H9 (cell line): ENCODE data around the gene ERP44. TPM values are rescaled to one million over a fixed set of nuclear protein-coding genes. Genes with fewer than 3 reads are reported as not detected.

Experiments
- DNase-seq: peaks from one replicate; pipeline ENCODE4 v3.0.0-alpha.2; 2017
- H2AFZ ChIP-seq: one replicate; pipeline ENCODE4 v1.6.1; 2013; ENCODE audit warnings: mild to moderate bottlenecking, low read length, control low read depth, moderate library complexity
- H2AK5ac ChIP-seq: 2 replicates; pipeline ENCODE4 v1.6.1; 2013; ENCODE audit warnings: low read length, control low read depth, mixed read lengths; ENCODE audit not compliant: insufficient read length
- H2BK120ac ChIP-seq: one replicate; pipeline ENCODE4 v1.6.1; 2013; ENCODE audit warnings: low read depth, mild to moderate bottlenecking, low read length, control low read depth, inconsistent platforms; ENCODE audit not compliant: poor library complexity, severe bottlenecking
- H2BK12ac ChIP-seq: 2 replicates; pipeline ENCODE4 v1.6.1; 2013; ENCODE audit warnings: low read length, control low read depth, mixed read lengths, low read depth; ENCODE audit not compliant: insufficient read length
- H2BK15ac ChIP-seq: 2 replicates; pipeline ENCODE4 v1.6.1; 2013; ENCODE audit warnings: low read depth, low read length, control low read depth
- H2BK20ac ChIP-seq: one replicate; pipeline ENCODE4 v1.6.1; 2013; ENCODE audit warnings: low read depth, mild to moderate bottlenecking, low read length, control low read depth, inconsistent platforms; ENCODE audit not compliant: poor library complexity, severe bottlenecking
- H2BK5ac ChIP-seq: 2 replicates; pipeline ENCODE4 v1.6.1; 2013; ENCODE audit warnings: low read length, control low read depth, mixed read lengths; ENCODE audit not compliant: insufficient read length
- H3K14ac ChIP-seq: 2 replicates; pipeline ENCODE4 v1.6.1; 2013; ENCODE audit warnings: low read length, control low read depth; ENCODE audit not compliant: insufficient read depth
- H3K18ac ChIP-seq: 2 replicates; pipeline ENCODE4 v1.6.1; 2013; ENCODE audit warnings: low read depth, mild to moderate bottlenecking, mixed read lengths, low read length, control low read depth; ENCODE audit not compliant: insufficient read length
- H3K23ac ChIP-seq: 2 replicates; pipeline ENCODE4 v1.6.1; 2013; ENCODE audit warnings: low read length, control low read depth, mixed read lengths, low read depth; ENCODE audit not compliant: insufficient read length
- H3K23me2 ChIP-seq: 2 replicates; pipeline ENCODE4 v1.6.1; 2013; ENCODE audit warnings: low read depth, mild to moderate bottlenecking, mixed read lengths, low read length, control low read depth; ENCODE audit not compliant: insufficient read length, poor library complexity, severe bottlenecking
- H3K27ac ChIP-seq: 2 replicates; pipeline ENCODE4 v1.5.1; 2013; ENCODE audit warnings: low read length, control low read depth, mixed read lengths, low read depth; ENCODE audit not compliant: insufficient read length
- H3K27me3 ChIP-seq: 2 replicates; pipeline ENCODE4 v1.6.1; 2013; ENCODE audit warnings: low read length, control low read depth, inconsistent platforms; ENCODE audit not compliant: insufficient read depth
- H3K4ac ChIP-seq: 2 replicates; pipeline ENCODE4 v1.6.1; 2013; ENCODE audit warnings: low read depth, mild to moderate bottlenecking, control low read depth, inconsistent platforms, low read length, moderate library complexity
- H3K4me1 ChIP-seq: 2 replicates; pipeline ENCODE4 v1.6.1; 2013; ENCODE audit warnings: low read length, control low read depth, inconsistent platforms; ENCODE audit not compliant: insufficient read depth
- H3K4me2 ChIP-seq: 2 replicates; pipeline ENCODE4 v1.6.1; 2013; ENCODE audit warnings: low read length, control low read depth, mixed read lengths; ENCODE audit not compliant: insufficient read length, insufficient read depth
- H3K56ac ChIP-seq: 2 replicates; pipeline ENCODE4 v1.6.1; 2013; ENCODE audit warnings: low read depth, mild to moderate bottlenecking, mixed read lengths, low read length, control low read depth; ENCODE audit not compliant: insufficient read length
- H3K79me1 ChIP-seq: 2 replicates; pipeline ENCODE4 v1.6.1; 2013; ENCODE audit warnings: low read depth, mild to moderate bottlenecking, moderate library complexity, low read length, control low read depth, inconsistent platforms; ENCODE audit not compliant: insufficient read depth, poor library complexity, severe bottlenecking
- H3K79me2 ChIP-seq: 2 replicates; pipeline ENCODE4 v1.6.1; 2013; ENCODE audit warnings: low read length, control low read depth, inconsistent platforms; ENCODE audit not compliant: insufficient read depth
- H3K9ac ChIP-seq: 2 replicates; pipeline ENCODE4 v1.6.1; 2013; ENCODE audit warnings: low read length, control low read depth, mixed read lengths; ENCODE audit not compliant: insufficient read length; ENCODE audit errors: extremely low read depth
- H3K9me3 ChIP-seq: one replicate; pipeline ENCODE4 v1.6.1; 2013; ENCODE audit warnings: low read depth, low read length, inconsistent platforms; ENCODE audit not compliant: control insufficient read depth
- H3T11ph ChIP-seq: one replicate; pipeline ENCODE4 v1.6.1; 2013; ENCODE audit warnings: mild to moderate bottlenecking, low read length, control low read depth, inconsistent platforms
- H4K20me1 ChIP-seq: one replicate; pipeline ENCODE4 v1.6.1; 2013; ENCODE audit not compliant: control insufficient read depth, insufficient read length, insufficient read depth
- H4K5ac ChIP-seq: 2 replicates; pipeline ENCODE4 v1.6.1; 2013; ENCODE audit warnings: low read depth, mild to moderate bottlenecking, mixed read lengths, low read length, control low read depth; ENCODE audit not compliant: insufficient read length
- H4K8ac ChIP-seq: replicated peaks from 2 replicates; pipeline ENCODE4 v1.6.1; 2013; ENCODE audit warnings: low read length, control low read depth, mixed read lengths, low read depth; ENCODE audit not compliant: insufficient read length
- H4K91ac ChIP-seq: 2 replicates; pipeline ENCODE4 v1.6.1; 2013; ENCODE audit warnings: low read depth, mild to moderate bottlenecking, moderate library complexity, mixed read lengths, low read length, control low read depth; ENCODE audit not compliant: insufficient read length
- H3K27ac Mint-ChIP-seq, 3 experiments: 2 replicates in 2 of 3; 3 replicates in 1 of 3; pipeline ENCODE4 v1.8.0; 2020 to 2021; ENCODE audit warnings: mixed read lengths in 3 of 3, mild to moderate bottlenecking in 1 of 3, moderate library complexity in 1 of 3
- H3K27me3 Mint-ChIP-seq: 2 replicates; pipeline ENCODE4 v1.8.0; 2021; ENCODE audit warnings: low read depth, mild to moderate bottlenecking, moderate library complexity, mixed read lengths
- H3K36me3 Mint-ChIP-seq, 3 experiments: 2 replicates in 2 of 3; 3 replicates in 1 of 3; pipeline ENCODE4 v1.8.0; 2020 to 2021; ENCODE audit warnings: low read depth in 3 of 3, mixed read lengths in 3 of 3; ENCODE audit not compliant: insufficient read depth in 1 of 3
- H3K4me1 Mint-ChIP-seq, 2 experiments: 2 replicates each; pipeline ENCODE4 v1.8.0; 2020; ENCODE audit warnings: mixed read lengths in 2 of 2
- H3K4me3 Mint-ChIP-seq, 2 experiments: 2 replicates in 1 of 2; 3 replicates in 1 of 2; pipeline ENCODE4 v1.8.0; 2020 to 2021; ENCODE audit warnings: mild to moderate bottlenecking in 2 of 2, mixed read lengths in 2 of 2, moderate library complexity in 1 of 2
- H3K9me3 Mint-ChIP-seq, 2 experiments: 2 replicates in 1 of 2; 3 replicates in 1 of 2; pipeline ENCODE4 v1.8.0; 2020; ENCODE audit warnings: mild to moderate bottlenecking in 2 of 2, mixed read lengths in 2 of 2, moderate library complexity in 1 of 2
- CTCF ChIP-seq: fragments of 200-600 bp; sonication (generic); conservative IDR thresholded peaks from 3 replicates; pipeline ENCODE4 v1.8.0; 2021; ENCODE audit warnings: antibody characterized with exemption, mild to moderate bottlenecking
- WGBS: extraction: QIAGEN DNeasy Blood & Tissue Kit; methylation state at CpG from one replicate; pipeline ENCODE4 v1.1.7; 2013; ENCODE audit warnings: missing lambda C conversion rate, low lambda C conversion rate, mixed read lengths; ENCODE audit not compliant: insufficient read length; ENCODE audit errors: extremely low coverage; 5-methylcytosine and 5-hydroxymethylcytosine counted together
- total RNA-seq: library from RNA; stranded (reverse); gene quantifications from 2 replicates; pipeline ENCODE4 v1.2.1, GENCODE V29; 2021

Gene ERP44
- total RNA-seq, 1 experiment from 2014 or later: 15.4 TPM

DNA sequence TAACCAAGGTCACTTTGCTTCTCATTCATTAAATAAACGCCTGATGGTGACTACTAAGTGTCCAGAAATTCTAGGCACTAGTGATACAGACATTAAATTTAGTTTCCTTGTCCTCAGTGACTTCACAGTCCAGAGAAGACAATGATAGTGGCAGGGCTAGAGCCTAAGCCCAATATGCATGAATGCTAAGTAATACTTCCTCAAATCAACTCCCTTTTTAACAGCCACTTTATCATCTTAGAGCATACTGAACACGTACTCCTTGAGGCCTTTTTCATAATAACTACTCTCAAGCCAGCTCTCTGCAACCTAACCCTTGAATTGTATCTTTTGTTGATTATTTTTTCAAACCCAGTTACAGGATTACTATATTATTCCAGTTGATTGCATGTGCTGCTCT lies 118.2 kb downstream of the ERP44 start:
- no peaks in the 10 kb centered on the region for H3K27me3 ChIP-seq
- H3K18ac ChIP-seq: no peak overlapping the region
- Mint-ChIP-seq H3K27ac (no peak overlapping the region), H3K4me1 (peaks cover 17 to 21% of the 10 kb centered on the region in 2 experiments), H3K36me3 (peaks cover 0 to 4% (median 2%) of the 10 kb centered on the region in 3 experiments; a peak in 3 of 7 replicates), H3K4me3 (no peak overlapping the region), H3K9me3 (no peaks in the 10 kb centered on the region), H3K27me3 (no peaks in the 10 kb centered on the region)
- H3K79me1 ChIP-seq: no peaks in the 10 kb centered on the region
- no peak for DNase-seq
- H2BK5ac ChIP-seq: no peak overlapping the region
- no peaks in the 10 kb centered on the region for H3K9me3 ChIP-seq
- H2BK12ac ChIP-seq: no peak overlapping the region
- H4K20me1 ChIP-seq: no peaks in the 10 kb centered on the region
- no peak for TF ChIP-seq CTCF
- no peak overlapping the region for H2BK15ac ChIP-seq
- no peak overlapping the region for H2AFZ ChIP-seq
- no peak overlapping the region for H3T11ph ChIP-seq
- no peak overlapping the region for H2BK120ac ChIP-seq
- H3K14ac ChIP-seq: no peak overlapping the region
- H3K79me2 ChIP-seq: no peaks in the 10 kb centered on the region
- no peak overlapping the region for H4K91ac ChIP-seq
- H3K9ac ChIP-seq: no peak overlapping the region
- no peak overlapping the region for H3K4ac ChIP-seq
- no peak overlapping the region for H4K5ac ChIP-seq
- H3K56ac ChIP-seq: no peak overlapping the region
- H2BK20ac ChIP-seq: no peak overlapping the region
- H3K23me2 ChIP-seq: no peaks in the 10 kb centered on the region
- no peaks in the 10 kb centered on the region for H3K4me1 ChIP-seq
- H4K8ac ChIP-seq: no peak overlapping the region
- no CpG with 5 or more reads among the region's 2 CpGs for WGBS
- no peak overlapping the region for H2AK5ac ChIP-seq
- no peak overlapping the region for H3K23ac ChIP-seq
- no peak overlapping the region for H3K27ac ChIP-seq
- no peak overlapping the region for H3K4me2 ChIP-seq
